ENCODE results near the gene IL3. TPM values are rescaled to one million over a fixed set of nuclear protein-coding genes. Genes with fewer than 3 reads are reported as not detected.

The IL3 gene
- total RNA-seq, 4 donors from 2014 or later = not detected

DNA sequence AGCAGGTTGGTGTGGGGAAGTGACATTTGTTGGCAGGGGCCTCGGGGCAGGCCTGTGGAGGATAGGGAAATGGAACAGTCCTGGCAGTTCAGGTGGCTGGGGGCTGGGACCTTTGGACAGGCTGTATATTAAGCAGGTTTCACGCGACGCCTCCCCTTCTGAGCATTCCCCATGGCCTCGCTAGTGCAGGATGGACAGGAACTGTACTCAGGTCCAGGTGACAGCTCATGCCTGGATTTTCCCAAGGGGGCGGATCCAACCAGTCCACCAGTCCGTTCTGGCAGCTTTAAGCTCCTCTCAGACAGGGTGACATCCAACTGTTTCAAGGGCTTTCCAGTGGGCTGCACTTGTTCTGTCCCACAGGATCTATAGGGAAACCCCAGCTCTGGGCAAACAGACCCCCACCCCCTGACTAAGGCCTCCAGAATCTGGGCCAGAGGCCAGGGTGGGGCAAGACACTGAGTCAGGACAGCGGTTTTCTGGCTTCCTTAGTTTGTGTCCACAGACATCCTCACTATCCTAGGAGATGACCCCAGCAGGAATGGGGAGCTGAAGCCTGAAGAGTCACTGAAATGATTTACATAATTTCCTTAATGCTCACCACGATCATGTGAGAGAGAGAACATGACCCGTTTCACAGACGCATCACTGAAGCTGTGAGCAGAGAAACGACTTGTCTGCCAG lies 34.1 kb downstream of the IL3 start:
- no peak for DNase-seq
- Histone ChIP-seq H3K27me3 (peaks cover 0 to 8% (median 0%) of the 10 kb centered on the region in 4 donors), H3K4me1 (peaks cover 6 to 22% (median 16%) of the 10 kb centered on the region in 3 donors), H3K27ac (no peak overlapping the region), H3K4me3 (no peak overlapping the region), H3K9me3 (no peaks in the 10 kb centered on the region), H3K36me3 (no peaks in the 10 kb centered on the region)
- WGBS, 2 donors = 0 to 48% methylated on average over 1 to 10 of the region's 12 CpGs
- TF ChIP-seq POLR2A (IDR thresholded peaks at IDR 0.05) = no peak
- TF ChIP-seq, protein P1, sequence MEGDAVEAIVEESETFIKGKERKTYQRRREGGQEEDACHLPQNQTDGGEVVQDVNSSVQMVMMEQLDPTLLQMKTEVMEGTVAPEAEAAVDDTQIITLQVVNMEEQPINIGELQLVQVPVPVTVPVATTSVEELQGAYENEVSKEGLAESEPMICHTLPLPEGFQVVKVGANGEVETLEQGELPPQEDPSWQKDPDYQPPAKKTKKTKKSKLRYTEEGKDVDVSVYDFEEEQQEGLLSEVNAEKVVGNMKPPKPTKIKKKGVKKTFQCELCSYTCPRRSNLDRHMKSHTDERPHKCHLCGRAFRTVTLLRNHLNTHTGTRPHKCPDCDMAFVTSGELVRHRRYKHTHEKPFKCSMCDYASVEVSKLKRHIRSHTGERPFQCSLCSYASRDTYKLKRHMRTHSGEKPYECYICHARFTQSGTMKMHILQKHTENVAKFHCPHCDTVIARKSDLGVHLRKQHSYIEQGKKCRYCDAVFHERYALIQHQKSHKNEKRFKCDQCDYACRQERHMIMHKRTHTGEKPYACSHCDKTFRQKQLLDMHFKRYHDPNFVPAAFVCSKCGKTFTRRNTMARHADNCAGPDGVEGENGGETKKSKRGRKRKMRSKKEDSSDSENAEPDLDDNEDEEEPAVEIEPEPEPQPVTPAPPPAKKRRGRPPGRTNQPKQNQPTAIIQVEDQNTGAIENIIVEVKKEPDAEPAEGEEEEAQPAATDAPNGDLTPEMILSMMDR (IDR thresholded peaks at IDR 0.05) = no peak
- intact Hi-C loops (cut with DNase I) = no loop called here

DNA sequence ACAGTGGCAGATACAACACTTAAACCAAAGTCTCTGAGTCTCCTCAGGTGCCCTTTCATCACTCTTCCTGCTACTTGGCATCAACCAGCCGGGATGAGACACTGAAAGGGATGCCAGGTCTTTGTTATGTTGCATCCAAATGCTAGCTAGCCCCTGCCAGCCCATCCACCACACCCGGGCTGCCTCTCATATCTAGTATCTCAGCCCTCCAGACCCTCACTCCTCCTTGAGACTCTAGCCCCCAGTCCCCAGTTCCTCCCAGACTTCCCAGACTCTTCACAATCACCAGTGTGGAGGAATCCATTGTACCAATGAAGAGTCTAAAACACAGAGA lies 34.6 kb downstream of the IL3 start:
- TF ChIP-seq, protein P1 (IDR thresholded peaks at IDR 0.05) = no peak
- TF ChIP-seq POLR2A (IDR thresholded peaks at IDR 0.05) = no peak
- H3K36me3 ChIP-seq = no peaks in the 10 kb centered on the region
- no peaks in the 10 kb centered on the region for H3K9me3 ChIP-seq
- peaks cover 0 to 8% (median 0%) of the 10 kb centered on the region in 4 donors for H3K27me3 ChIP-seq
- H3K27ac ChIP-seq = no peak overlapping the region
- 20 to 50% methylated on average over 1 to 2 of the region's 2 CpGs for WGBS, 2 donors
- no peak for DNase-seq
- H3K4me3 ChIP-seq = no peak overlapping the region
- peaks cover 6 to 20% (median 16%) of the 10 kb centered on the region in 3 donors for H3K4me1 ChIP-seq
- intact Hi-C loops (cut with DNase I) = no loop called here

DNA sequence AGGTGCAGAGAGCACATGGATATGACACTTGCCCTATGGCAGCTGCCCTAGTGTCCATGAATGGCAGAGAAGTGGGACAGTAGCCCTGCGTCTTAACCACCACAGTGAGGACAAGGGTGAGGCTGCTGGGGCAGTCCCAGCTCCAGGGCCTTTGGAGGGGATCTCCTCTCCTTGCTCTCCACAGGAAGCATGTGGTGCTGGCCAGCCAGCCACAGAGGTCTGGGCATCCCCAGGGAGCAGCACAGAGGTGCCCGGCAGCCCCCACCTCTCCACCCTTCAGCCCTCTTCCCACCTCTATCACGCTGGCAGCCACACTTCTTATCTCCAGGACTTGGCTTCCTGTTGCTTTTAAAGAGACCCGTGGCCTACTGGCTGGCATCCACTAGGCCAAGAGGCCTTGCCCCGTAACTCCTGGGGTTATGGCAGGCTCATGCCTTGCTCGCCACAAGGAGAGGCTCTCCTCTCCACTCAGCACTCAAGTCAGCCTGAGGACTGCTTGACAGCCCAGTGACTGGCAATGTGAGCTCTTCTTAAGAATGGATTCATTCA lies 35.0 kb downstream of the IL3 start:
- no peaks in the 10 kb centered on the region for H3K9me3 ChIP-seq
- no peak for TF ChIP-seq POLR2A (IDR thresholded peaks at IDR 0.05)
- TF ChIP-seq, protein P1 (IDR thresholded peaks at IDR 0.05) = no peak
- no peaks in the 10 kb centered on the region for H3K36me3 ChIP-seq
- intact Hi-C loops (cut with DNase I) = no loop called here
- H3K27ac ChIP-seq = no peak overlapping the region
- no peak overlapping the region for H3K4me3 ChIP-seq
- WGBS, 2 donors = 70 to 73% methylated on average over 2 to 6 of the region's 6 CpGs
- no peak for DNase-seq
- peaks cover 6 to 18% (median 16%) of the 10 kb centered on the region in 3 donors for H3K4me1 ChIP-seq
- H3K27me3 ChIP-seq = peaks cover 0 to 8% (median 0%) of the 10 kb centered on the region in 4 donors

DNA sequence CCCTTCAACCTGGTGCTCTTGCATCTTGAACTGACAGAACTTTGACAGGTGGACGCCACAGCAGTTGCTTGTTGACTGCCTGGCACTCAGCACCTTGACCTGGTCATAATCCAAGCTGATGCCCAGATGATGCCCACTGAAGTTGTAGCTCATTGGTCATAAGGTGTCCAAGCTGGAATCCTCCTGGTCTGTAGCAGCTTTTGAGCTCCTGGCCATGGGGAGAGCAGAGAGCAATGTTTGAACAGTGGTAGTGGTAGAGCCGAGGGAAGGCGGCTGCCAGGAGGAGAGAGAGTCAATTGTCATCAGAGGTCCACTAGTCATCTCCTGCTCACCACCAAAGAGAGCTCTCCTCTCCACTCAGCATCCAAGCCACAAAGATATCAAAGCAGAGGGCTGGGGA lies 36.4 kb downstream of the IL3 start:
- no peak for DNase-seq
- 92 to 93% methylated on average over 2 to 3 of the region's 3 CpGs for WGBS, 2 donors
- intact Hi-C loops (cut with DNase I) = no loop called here
- Histone ChIP-seq H3K36me3 (no peaks in the 10 kb centered on the region), H3K27ac (no peak overlapping the region), H3K27me3 (peaks cover 0 to 8% (median 0%) of the 10 kb centered on the region in 4 donors), H3K9me3 (no peaks in the 10 kb centered on the region), H3K4me3 (no peak overlapping the region), H3K4me1 (peaks cover 6 to 18% (median 16%) of the 10 kb centered on the region in 3 donors)
- TF ChIP-seq, protein P1 (IDR thresholded peaks at IDR 0.05) = no peak
- no peak for TF ChIP-seq POLR2A (IDR thresholded peaks at IDR 0.05)

DNA sequence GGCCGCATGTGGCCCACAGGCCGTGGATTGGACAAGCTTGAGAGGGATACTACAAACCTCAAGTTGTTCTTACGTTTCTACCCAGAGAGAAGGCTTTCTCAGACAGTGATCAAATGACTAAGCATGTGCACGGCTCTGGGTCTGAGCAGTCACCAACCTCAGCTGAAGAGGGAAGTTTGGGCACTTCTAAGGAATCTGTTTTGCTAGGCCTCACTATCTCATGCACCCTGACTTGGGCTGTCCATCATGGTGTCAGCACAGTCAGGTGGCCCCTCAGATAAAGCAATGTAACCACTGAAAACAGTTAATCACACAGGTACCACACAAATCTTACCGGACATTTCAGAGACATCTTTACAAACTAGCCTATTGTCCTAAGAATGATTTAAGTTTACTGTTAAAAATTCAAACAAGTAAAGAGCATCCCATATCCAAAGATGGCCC lies 37.7 kb downstream of the IL3 start:
- intact Hi-C loops (cut with DNase I) = no loop called here
- Histone ChIP-seq H3K27me3 (peaks cover 0 to 8% (median 0%) of the 10 kb centered on the region in 4 donors), H3K27ac (no peak overlapping the region), H3K4me1 (peaks cover 10 to 23% (median 18%) of the 10 kb centered on the region in 3 donors), H3K36me3 (no peaks in the 10 kb centered on the region), H3K4me3 (no peak overlapping the region), H3K9me3 (no peaks in the 10 kb centered on the region)
- TF ChIP-seq, protein P1 (IDR thresholded peaks at IDR 0.05) = no peak
- TF ChIP-seq POLR2A (IDR thresholded peaks at IDR 0.05) = no peak
- WGBS, 2 donors = 60 to 76% methylated on average over 5 of the region's 5 CpGs
- DNase-seq = no peak
